ENCODE measurements around the gene TTC29.

Gene TTC29

DNA sequence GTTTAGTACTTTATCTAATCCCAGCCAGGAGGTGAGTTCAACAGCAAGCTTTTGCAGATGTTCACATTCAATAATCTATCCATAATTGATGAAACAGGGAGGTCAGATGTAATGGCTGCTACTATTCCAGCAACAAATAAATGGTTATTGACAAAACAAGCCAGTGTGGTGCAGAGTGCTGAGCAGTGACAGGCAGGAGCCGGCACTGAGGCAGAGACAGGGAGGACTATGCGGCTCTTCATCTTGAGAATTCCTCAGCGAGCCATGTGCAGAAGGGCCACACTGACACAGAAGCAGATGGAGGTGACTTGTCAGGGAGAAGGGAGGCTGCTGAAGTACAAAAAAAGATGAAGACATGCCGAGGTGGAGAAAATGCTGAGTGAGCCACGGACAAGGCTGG lies 98.3 kb downstream of the TTC29 start:
- no peak overlapping the region for H2BK120ac ChIP-seq (ENCODE audit: insufficient read depth, low read length, poor library complexity)
- no peak overlapping the region for H3K14ac ChIP-seq (ENCODE audit: low read length)
- no peak overlapping the region for H3K9ac ChIP-seq (ENCODE audit: low read length)
- H3K4me1 ChIP-seq (ENCODE audit: control insufficient read depth in 1 of 2, insufficient read depth in 2 of 2, low read length in 2 of 2): no peaks in the 10 kb centered on the region
- H3K36me3 ChIP-seq (ENCODE audit: control insufficient read depth in 1 of 2, insufficient read depth in 2 of 2, low read length in 2 of 2): no peaks in the 10 kb centered on the region
- no peaks in the 10 kb centered on the region for H3K27me3 ChIP-seq (ENCODE audit: insufficient read depth, low read length)
- no peak overlapping the region for H3K4ac ChIP-seq (ENCODE audit: low read depth, low read length)
- no peak overlapping the region for H3K4me2 ChIP-seq (ENCODE audit: low read length)
- no peak overlapping the region for H2AFZ ChIP-seq (ENCODE audit: insufficient read depth, low read length, poor library complexity)
- no peak overlapping the region for H3K4me3 ChIP-seq (ENCODE audit: low read depth, low read length)
- no peak overlapping the region for H2AK5ac ChIP-seq (ENCODE audit: low read length)
- no peaks in the 10 kb centered on the region for H3K79me1 ChIP-seq (ENCODE audit: low read length)
- H4K12ac ChIP-seq (ENCODE audit: low read depth, low read length): no peak overlapping the region
- no peaks in the 10 kb centered on the region for H3K9me3 ChIP-seq (ENCODE audit: insufficient read depth, low read depth, low read length)
- no peaks in the 10 kb centered on the region for H3K79me2 ChIP-seq (ENCODE audit: control insufficient read depth, insufficient read depth, low read length, poor library complexity)
- H2BK5ac ChIP-seq (ENCODE audit: low read depth, low read length, poor library complexity): no peak overlapping the region
- H4K91ac ChIP-seq (ENCODE audit: low read depth, low read length): no peak overlapping the region
- WGBS (ENCODE audit: extremely low coverage, insufficient coverage, insufficient read length): no CpG with 5 or more reads among the region's 5 CpGs
- no peak overlapping the region for H2BK12ac ChIP-seq (ENCODE audit: low read length)
- no peak overlapping the region for H3K27ac ChIP-seq (ENCODE audit: low read depth, low read length)
- H3K18ac ChIP-seq (ENCODE audit: low read length): no peak overlapping the region
- DNase-seq: no peak
- no peak overlapping the region for H4K8ac ChIP-seq (ENCODE audit: low read depth, low read length)
- no peak overlapping the region for H3K23ac ChIP-seq (ENCODE audit: low read length)

DNA sequence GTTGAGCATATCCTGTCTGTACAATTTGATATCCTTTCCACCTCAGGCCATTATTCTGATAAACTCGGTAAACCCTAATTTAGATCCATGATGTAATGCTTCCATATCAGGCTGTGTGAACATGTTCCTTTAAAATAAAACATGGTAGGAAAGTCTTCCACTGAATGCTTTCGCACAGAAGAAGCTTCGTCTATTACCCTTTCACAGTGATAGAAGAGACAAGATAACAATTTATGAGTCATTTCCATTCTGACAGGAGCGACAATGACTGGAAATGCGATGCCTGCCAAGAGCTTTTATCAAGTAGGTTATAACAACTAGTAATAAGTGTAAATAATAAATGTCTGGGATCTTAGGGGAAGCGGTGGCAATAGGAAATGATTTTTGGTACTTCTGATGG lies 98.8 kb downstream of the TTC29 start:
- Histone ChIP-seq H2BK120ac (ENCODE audit: insufficient read depth, low read length, poor library complexity) (no peak overlapping the region), H3K36me3 (ENCODE audit: control insufficient read depth in 1 of 2, insufficient read depth in 2 of 2, low read length in 2 of 2) (no peaks in the 10 kb centered on the region), H3K9ac (ENCODE audit: low read length) (no peak overlapping the region), H3K9me3 (ENCODE audit: insufficient read depth, low read depth, low read length) (no peaks in the 10 kb centered on the region), H3K27me3 (ENCODE audit: insufficient read depth, low read length) (no peaks in the 10 kb centered on the region), H3K4ac (ENCODE audit: low read depth, low read length) (no peak overlapping the region), H4K91ac (ENCODE audit: low read depth, low read length) (no peak overlapping the region), H2AK5ac (ENCODE audit: low read length) (no peak overlapping the region), H4K12ac (ENCODE audit: low read depth, low read length) (no peak overlapping the region), H3K4me2 (ENCODE audit: low read length) (no peak overlapping the region), H3K14ac (ENCODE audit: low read length) (no peak overlapping the region), H2BK5ac (ENCODE audit: low read depth, low read length, poor library complexity) (no peak overlapping the region), H2AFZ (ENCODE audit: insufficient read depth, low read length, poor library complexity) (no peak overlapping the region), H3K23ac (ENCODE audit: low read length) (no peak overlapping the region), H4K8ac (ENCODE audit: low read depth, low read length) (no peak overlapping the region), H3K4me1 (ENCODE audit: control insufficient read depth in 1 of 2, insufficient read depth in 2 of 2, low read length in 2 of 2) (no peaks in the 10 kb centered on the region), H3K27ac (ENCODE audit: low read depth, low read length) (no peak overlapping the region), H2BK12ac (ENCODE audit: low read length) (no peak overlapping the region), H3K18ac (ENCODE audit: low read length) (no peak overlapping the region), H3K79me2 (ENCODE audit: control insufficient read depth, insufficient read depth, low read length, poor library complexity) (no peaks in the 10 kb centered on the region), H3K4me3 (ENCODE audit: low read depth, low read length) (no peak overlapping the region), H3K79me1 (ENCODE audit: low read length) (no peaks in the 10 kb centered on the region)
- peak in 1 of 2 donors; percentile 11 for DNase-seq
- WGBS (ENCODE audit: extremely low coverage, insufficient coverage, insufficient read length): no CpG with 5 or more reads among the region's 6 CpGs

DNA sequence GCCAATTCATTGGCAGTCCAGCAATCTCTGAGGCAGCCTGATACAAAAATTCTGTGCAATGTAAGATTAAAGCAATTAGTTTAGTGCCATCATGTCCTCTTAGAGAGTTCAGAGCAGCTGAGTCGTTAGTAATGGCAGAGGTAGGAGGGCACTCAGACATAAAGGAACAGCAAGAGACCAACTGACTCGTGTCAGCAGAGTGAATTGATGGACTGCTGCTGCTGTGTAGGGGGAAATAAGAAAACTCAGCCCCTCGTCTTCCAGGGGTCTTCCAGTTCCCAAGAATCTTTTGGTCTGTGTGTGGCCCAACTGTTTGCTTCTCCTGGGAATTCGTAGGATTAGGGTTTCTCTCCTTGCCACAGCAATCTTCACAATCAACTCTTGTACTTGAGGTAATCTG lies 100.9 kb downstream of the TTC29 start:
- no peaks in the 10 kb centered on the region for H3K27me3 ChIP-seq (ENCODE audit: insufficient read depth, low read length)
- H3K9me3 ChIP-seq (ENCODE audit: insufficient read depth, low read depth, low read length): no peaks in the 10 kb centered on the region
- no peak overlapping the region for H3K27ac ChIP-seq (ENCODE audit: low read depth, low read length)
- H2AFZ ChIP-seq (ENCODE audit: insufficient read depth, low read length, poor library complexity): no peak overlapping the region
- H3K23ac ChIP-seq (ENCODE audit: low read length): no peak overlapping the region
- H3K79me2 ChIP-seq (ENCODE audit: control insufficient read depth, insufficient read depth, low read length, poor library complexity): no peaks in the 10 kb centered on the region
- no peaks in the 10 kb centered on the region for H3K79me1 ChIP-seq (ENCODE audit: low read length)
- H3K9ac ChIP-seq (ENCODE audit: low read length): no peak overlapping the region
- H3K4me2 ChIP-seq (ENCODE audit: low read length): no peak overlapping the region
- H2BK120ac ChIP-seq (ENCODE audit: insufficient read depth, low read length, poor library complexity): no peak overlapping the region
- H3K18ac ChIP-seq (ENCODE audit: low read length): no peak overlapping the region
- no peaks in the 10 kb centered on the region for H3K36me3 ChIP-seq (ENCODE audit: control insufficient read depth in 1 of 2, insufficient read depth in 2 of 2, low read length in 2 of 2)
- no peak overlapping the region for H3K14ac ChIP-seq (ENCODE audit: low read length)
- H2AK5ac ChIP-seq (ENCODE audit: low read length): no peak overlapping the region
- H2BK5ac ChIP-seq (ENCODE audit: low read depth, low read length, poor library complexity): no peak overlapping the region
- no peaks in the 10 kb centered on the region for H3K4me1 ChIP-seq (ENCODE audit: control insufficient read depth in 1 of 2, insufficient read depth in 2 of 2, low read length in 2 of 2)
- no peak overlapping the region for H4K8ac ChIP-seq (ENCODE audit: low read depth, low read length)
- H4K91ac ChIP-seq (ENCODE audit: low read depth, low read length): no peak overlapping the region
- no CpG with 5 or more reads among the region's 4 CpGs for WGBS (ENCODE audit: extremely low coverage, insufficient coverage, insufficient read length)
- H3K4me3 ChIP-seq (ENCODE audit: low read depth, low read length): no peak overlapping the region
- H2BK12ac ChIP-seq (ENCODE audit: low read length): no peak overlapping the region
- H4K12ac ChIP-seq (ENCODE audit: low read depth, low read length): no peak overlapping the region
- no peak for DNase-seq
- H3K4ac ChIP-seq (ENCODE audit: low read depth, low read length): no peak overlapping the region

DNA sequence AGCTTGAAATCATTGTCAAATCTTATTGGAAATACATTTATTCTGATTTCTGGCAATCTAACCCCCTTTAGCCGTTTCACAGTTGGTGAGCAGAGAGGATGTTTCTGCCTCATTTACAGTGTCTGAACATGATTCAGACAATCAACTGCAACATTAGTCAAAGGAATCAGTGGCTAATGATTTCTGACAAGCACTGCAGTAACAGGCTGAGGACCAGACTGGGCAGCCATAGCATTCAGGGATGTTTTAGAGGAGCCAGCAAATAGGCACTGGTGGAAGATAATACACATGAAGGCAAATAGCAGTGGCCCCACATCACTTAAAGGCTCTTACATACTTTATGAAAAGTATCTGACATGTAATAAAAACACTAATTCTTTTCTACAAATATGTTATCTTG lies 102.8 kb downstream of the TTC29 start:
- H2BK120ac ChIP-seq (ENCODE audit: insufficient read depth, low read length, poor library complexity): no peak overlapping the region
- no peak overlapping the region for H3K18ac ChIP-seq (ENCODE audit: low read length)

More for the DNA sequence above, 102.8 kb downstream of the TTC29 start:
- H3K9me3 ChIP-seq (ENCODE audit: insufficient read depth, low read depth, low read length): no peaks in the 10 kb centered on the region
- H3K4me2 ChIP-seq (ENCODE audit: low read length): no peak overlapping the region
- no peak overlapping the region for H4K91ac ChIP-seq (ENCODE audit: low read depth, low read length)
- H3K14ac ChIP-seq (ENCODE audit: low read length): no peak overlapping the region
- H3K4me1 ChIP-seq (ENCODE audit: control insufficient read depth in 1 of 2, insufficient read depth in 2 of 2, low read length in 2 of 2): no peaks in the 10 kb centered on the region
- DNase-seq: no peak
- H3K23ac ChIP-seq (ENCODE audit: low read length): no peak overlapping the region
- H2AFZ ChIP-seq (ENCODE audit: insufficient read depth, low read length, poor library complexity): no peak overlapping the region
- no peaks in the 10 kb centered on the region for H3K79me1 ChIP-seq (ENCODE audit: low read length)
- no peak overlapping the region for H3K4ac ChIP-seq (ENCODE audit: low read depth, low read length)
- no peak overlapping the region for H3K4me3 ChIP-seq (ENCODE audit: low read depth, low read length)
- no peak overlapping the region for H4K8ac ChIP-seq (ENCODE audit: low read depth, low read length)
- no peak overlapping the region for H3K27ac ChIP-seq (ENCODE audit: low read depth, low read length)
- no peak overlapping the region for H2BK12ac ChIP-seq (ENCODE audit: low read length)
- H3K9ac ChIP-seq (ENCODE audit: low read length): no peak overlapping the region
- no peaks in the 10 kb centered on the region for H3K27me3 ChIP-seq (ENCODE audit: insufficient read depth, low read length)
- H3K36me3 ChIP-seq (ENCODE audit: control insufficient read depth in 1 of 2, insufficient read depth in 2 of 2, low read length in 2 of 2): no peaks in the 10 kb centered on the region
- H2BK5ac ChIP-seq (ENCODE audit: low read depth, low read length, poor library complexity): no peak overlapping the region
- no peak overlapping the region for H2AK5ac ChIP-seq (ENCODE audit: low read length)
- no peak overlapping the region for H4K12ac ChIP-seq (ENCODE audit: low read depth, low read length)
- no peaks in the 10 kb centered on the region for H3K79me2 ChIP-seq (ENCODE audit: control insufficient read depth, insufficient read depth, low read length, poor library complexity)
- no CpG with 5 or more reads among the region's 1 CpG for WGBS (ENCODE audit: extremely low coverage, insufficient coverage, insufficient read length)
